HG03159 (cell line): ENCODE data around the gene ACER2.

Source experiments
- ATAC-seq: cut with Tn5 transposase; IDR thresholded peaks from one replicate; pipeline ENCODE4 v1.9.1; 2021; ENCODE audit warnings: mild to moderate bottlenecking, moderate library complexity; ENCODE audit not compliant: unreplicated experiment

Gene ACER2

DNA sequence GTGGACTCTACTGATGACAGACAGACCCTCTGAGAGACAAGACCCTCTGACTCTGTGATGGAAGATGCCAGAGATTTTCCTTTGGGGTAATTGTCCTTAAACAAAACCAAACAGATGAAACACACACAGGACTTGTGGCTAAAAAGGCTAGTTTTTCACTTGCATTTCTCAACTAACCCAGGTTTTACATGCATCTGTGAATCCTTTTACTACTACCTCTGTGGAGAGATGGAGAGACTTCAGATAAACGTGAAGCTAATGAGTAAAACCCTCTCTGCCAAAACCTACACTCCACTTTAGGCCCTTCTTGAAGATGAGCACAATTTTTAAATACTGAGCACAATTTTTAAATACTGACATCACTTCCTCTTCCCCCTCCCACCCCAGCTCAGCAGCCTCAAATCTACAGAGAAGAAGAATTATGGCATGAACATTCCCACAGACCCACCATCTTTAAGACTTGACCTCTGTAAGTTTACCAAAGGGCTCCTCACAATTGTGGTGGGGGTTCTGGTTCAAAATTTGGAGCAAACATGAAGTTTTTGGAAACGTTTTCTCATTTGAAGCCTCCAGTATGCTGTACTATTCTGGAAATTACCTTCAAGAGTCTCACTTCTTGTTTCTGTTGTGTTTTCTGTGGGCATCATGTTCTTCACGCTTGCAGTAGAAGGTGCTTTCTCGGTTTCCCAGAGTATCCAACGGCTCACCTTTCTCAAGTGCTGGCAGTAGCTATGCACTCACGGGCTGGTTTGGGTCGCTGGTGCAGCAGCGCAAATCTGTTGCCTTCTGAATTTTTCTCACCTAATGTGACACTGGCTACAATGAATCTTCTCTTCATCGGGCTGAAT lies 42.7 kb downstream of the ACER2 start:
- peak; percentile 93 for ATAC-seq

DNA sequence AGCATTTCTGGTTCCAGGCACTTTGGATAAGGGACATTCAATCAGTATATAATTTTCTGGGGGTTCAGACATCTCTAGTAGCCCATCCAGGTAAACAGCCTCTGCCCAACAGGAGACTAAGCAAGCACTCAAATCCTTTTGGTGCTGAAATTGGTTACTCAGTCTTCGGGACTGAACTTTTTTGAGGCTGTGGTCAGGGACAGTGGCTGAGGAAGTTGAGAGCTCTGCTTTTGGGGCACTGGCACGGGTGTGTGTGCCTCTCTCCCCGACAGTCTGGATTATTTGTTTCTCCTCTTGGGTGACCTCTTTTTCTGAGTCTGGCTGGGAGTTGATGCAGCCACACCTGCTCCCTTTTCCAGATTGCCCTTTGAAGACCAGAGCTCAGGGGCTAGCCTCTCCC lies 47.6 kb downstream of the ACER2 start:
- ATAC-seq = no peak

DNA sequence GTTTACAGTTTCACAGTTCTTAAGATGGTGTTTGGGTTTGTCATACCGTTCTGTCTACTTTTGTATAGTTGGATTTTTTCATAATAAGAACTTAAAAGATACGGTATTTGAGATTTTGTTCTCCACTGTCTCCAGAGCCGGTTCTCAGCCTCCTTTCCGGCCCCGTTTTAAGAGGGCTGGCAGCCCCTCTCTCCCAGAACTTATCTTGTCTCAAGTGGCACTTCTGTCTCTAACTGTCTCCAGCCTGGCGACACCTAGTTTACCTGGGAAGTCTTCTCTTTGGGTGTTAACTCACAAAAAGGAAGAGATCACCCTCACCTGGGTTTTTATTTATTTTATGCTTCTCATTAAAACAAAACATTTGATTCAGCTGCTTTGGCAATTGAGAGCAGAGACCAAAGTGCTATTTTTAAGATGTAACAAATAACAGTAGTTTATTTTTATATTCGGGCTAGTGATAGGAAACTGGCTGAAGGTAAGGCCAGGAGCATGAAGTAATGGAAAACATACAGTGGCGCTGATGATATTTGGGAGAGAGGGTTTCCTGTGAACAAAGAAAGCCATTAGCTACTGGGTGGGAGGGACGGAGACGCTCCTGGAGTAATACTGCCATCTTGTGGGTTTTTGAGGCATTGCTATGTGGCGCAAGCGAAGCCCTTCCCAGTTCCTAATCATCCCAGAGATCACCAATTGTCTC lies 48.3 kb downstream of the ACER2 start:
- peak; percentile 80 for ATAC-seq

- ATAC-seq = peak; percentile 33
Observed at GRCh38 chr9:19457693-19458009, 48.8 kb downstream of the ACER2 start.

DNA sequence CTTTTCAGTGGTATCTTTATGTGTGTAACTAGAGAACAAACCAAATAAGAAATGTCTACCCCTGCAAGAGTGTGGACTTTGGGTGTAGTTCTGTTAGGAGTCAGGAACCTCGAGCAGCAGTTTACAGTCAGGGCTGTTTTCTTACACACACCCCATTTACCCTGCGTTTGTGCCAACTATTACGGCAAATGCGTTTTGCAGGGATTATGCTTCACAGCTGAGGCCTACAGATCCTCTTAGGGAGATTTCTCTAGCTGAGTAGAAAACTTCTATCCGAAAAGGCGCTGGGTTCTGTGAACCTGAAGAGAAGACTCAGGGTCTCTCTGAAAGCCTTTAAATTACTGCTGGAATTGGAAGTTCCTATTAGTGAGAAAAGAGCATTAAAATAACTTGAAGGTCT lies 51.4 kb downstream of the ACER2 start:
- no peak for ATAC-seq

DNA sequence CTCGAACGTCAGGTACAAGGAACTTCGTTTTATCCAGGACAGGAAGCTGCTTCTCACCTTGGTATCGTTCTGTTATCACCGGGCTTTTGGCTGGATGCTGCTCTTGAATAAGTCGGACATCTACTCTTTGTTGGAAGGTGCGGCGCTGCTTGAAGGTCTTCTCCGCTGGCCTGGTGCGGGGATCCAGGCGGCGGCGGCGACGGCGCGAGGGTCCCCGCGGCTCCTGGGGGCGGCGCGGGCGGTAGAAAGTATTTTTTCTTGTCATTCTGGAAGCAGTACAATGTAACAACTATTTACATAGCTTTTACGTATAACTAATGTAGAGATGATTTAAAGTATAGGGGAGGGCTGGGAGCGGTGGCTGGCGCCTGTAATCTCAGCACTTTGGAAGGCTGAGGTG lies 52.3 kb downstream of the ACER2 start:
- no peak for ATAC-seq

DNA sequence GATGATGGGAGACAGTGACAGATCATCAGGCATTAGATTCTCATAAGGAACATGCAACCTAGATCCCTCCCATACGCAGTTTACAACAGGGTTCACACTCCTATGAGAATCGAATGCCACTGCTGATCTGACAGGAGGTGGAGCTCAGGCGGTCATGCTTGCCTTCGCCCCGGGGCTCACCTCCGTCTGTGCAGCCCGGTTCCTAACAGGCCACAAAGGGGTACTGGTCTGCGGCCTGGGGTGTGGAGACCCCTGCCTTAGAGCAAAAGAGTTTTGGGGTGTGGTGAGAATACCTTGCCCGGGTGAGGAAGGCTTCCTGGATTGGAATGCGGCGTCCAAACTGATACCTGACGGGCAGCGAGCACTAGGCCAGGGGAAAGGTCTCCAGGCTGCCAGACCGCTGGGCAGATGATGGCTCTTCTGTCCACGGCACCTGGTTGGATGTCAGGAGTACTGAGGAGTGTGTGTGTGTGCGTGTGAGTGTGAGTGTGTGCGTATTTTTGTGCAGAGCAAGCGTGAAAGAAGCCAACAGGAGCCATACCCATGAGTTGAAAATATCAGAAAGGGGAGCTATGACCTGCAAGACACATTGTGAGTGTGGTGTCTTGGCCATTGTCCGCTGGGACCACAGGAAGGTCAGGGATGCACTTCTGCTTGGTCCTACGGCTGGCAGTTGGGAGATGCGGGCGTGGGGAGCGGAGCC lies 55.4 kb downstream of the ACER2 start:
- ATAC-seq = peak; percentile 3

DNA sequence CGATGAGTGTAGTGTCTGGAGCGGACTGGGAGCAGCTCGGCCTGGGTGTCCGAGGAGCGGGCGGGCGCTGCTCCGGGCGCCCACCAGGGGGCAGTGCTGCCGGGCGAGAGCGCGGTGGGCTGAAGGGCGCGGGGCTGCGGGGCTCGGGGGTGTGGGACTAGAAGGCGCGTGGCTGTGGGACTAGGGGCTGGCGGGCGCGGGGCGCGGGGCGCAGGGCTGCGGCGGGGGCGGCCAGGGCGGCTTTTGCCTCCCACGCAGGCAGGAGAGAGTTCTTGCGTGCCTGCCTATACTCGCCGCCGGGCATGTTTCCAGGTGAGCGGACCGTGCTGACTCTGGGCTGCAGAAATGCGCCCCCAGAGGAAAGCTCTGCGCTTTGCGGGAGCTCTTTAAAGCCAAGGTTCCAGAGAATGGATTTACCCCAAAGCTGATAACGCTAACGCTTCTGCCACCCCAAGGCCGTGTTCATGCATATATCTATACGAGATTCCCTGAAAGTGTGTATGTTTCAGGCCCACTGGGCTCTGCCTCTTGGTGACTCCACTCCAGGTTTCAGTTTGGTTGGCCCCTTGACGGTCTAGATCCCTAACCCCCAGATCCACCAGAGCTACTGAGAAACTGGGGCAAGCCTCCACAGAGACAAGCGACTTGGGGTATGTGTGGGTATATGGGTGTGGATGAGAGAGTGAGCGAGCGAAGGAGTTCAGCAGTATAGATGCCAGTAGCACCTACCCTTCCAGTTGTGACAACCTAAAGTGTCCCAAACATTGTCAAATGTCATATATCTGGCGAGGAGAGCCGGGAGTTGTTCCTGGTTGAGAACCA lies 56.2 kb downstream of the ACER2 start:
- peak; percentile 91 for ATAC-seq

DNA sequence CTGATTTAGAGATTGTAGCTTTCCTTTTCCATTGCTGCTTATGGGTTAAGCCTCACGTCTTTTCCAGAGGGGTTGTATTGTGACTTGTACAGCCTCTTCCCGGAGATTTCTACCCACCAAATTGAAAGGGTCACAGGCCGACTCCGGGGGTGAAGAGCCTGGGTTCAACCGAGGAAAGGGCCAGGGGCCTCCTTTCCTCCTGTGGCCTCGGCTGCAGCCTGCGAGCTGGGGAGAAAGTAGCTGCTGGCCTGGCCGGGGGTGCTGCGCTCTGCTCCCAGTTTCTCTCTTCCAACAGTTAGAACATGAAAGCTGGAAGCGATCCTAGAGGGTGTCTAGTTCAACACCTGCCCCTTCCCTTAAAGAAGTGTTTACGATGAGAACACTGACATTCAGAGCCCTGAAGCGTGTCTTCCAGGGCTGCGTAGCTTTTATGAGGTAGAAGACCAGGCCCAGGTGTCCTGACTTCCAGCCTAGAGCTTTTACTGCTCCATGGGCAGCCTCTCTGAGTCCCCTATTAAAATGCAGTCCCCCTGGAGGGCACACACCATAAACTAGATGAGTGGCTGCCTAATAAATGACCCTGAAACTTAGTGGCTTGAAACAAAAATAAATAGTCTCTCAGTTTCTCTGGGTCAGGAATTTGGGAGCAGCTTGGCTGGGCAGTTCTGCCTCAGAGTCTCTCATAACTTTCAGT lies 56.9 kb downstream of the ACER2 start:
- ATAC-seq = no peak

DNA sequence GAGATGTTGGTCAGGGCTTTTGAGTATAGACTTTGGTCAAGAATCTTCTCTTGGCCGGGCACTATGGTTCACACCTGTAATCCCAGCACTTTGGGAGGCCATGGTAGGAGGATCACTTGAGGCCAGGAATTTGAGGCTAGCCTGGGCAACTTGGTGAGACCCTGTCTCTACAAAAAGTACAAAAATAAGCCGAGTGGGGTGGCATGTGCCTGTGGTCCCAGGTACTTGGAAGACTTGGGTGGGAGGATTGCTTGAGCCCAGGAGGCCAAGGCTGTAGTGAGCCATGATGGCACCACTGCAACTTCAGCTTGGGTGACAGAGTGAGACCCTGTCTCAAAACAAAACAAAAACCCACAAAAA lies 57.5 kb downstream of the ACER2 start:
- ATAC-seq = no peak

DNA sequence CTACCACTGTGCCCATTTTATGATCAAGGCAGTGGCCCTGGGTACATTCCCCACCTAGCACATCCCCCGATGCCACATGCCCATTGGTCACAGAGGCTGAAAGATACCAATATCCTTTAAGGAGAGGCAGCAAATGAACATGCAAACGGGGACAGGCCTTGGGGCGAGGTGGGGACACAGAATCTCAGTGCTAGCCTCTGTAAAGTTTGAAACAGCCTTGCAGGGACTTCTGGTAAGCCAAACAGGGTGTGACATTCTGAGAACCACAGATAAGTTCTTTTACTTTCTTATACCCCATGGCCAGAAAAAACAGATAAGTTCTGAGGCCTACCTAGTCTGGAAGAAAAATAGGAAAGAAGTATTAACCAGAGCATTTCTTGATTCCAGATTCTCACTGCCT lies 60.5 kb downstream of the ACER2 start:
- no peak for ATAC-seq

- ATAC-seq = no peak
Observed at GRCh38 chr9:19470567-19470966, 61.8 kb downstream of the ACER2 start.

DNA sequence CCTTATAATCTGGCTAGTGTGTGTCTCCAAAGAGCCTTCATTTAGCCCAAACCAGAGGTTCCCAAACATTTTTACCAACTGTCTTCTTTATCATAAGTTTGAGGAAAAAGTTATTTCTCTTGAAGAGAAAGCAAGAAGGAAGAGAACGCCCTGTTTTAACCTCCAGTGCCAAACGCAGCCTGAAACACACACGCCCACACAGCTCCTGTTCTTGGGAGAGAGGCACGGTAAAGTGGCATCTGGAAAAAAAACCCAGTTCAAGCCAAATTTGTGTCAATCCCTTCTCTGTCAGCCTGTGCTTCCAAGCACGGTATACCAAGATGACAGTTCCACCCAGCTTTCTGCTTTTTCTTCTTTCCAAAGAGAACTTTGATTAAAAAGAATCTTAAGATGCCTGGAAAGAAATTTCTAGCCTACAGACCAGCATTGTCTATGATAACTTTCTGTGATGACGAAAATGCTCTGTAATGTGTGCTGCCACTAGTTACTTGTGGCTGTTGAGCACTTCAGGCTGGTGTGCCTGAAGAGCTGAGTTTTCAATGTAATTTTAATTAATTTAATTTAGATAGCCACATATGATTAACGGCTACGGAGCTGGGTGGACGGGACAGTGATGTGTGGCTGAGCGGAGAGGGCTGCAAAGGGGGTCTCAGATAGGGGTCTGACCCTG lies 62.3 kb downstream of the ACER2 start:
- ATAC-seq = no peak

DNA sequence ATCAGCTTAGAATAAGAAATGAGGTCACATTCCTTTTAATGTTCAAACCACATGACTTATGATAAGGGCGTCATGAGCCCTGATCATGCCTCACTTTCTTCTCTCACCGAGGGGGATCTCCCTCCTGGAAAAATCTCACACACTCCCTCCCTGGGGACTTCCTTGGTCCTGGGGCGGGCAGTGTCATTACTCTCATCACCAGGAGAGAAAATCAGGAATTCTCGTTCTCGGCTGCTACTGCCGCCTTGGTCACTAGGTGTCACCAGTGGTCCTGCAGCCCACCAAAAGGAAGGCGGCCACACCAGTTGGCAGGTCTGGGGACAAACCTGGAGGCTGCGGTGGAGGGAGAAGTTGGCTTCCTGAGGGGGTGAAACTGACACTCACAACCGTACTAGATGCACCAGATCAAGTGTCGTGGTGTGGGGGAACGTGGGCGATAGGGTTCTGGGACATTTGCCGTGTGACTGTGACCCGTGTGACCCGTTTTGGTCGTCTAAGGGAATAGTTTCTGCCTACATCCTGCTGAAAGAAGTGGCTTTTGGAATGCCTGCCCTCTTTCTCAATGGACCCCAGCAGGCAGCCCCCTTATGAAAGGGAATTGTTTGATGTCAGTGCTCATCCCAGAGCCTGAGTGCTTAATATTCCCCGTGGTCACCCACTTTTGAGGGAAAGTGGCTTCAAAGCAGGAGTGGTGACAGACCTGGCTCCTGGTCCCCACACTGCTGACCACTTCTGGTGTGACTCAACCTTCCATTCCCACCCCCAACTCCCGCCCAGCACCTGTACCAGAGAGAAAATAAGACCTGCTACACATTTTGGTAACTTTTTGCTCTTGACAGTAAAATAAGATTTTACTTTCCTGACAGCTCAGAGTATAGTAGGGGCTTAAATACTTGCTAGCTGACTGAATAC lies 63.2 kb downstream of the ACER2 start:
- peak; percentile 81 for ATAC-seq

DNA sequence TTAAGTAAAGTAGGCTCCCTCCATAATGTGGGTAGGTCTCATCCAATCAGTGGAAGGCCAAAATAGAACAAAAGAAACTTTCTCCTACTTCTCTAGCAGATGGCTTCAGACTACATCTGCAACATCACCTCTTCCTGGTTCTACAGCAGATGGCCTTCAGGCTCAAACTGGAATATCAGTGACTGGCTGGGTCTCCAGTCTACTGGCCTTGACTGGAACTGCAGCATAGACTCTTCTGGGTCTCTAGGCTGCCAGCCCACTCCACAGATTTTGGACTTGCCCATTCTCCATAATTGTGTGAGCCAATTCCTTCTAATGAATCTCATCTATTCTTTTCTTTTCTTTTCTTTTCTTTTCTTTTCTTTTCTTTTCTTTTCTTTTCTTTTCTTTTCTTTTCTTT lies 64.8 kb downstream of the ACER2 start:
- ATAC-seq = no peak

- no peak for ATAC-seq
Observed at GRCh38 chr9:19479874-19480273, 71.1 kb downstream of the ACER2 start.

DNA sequence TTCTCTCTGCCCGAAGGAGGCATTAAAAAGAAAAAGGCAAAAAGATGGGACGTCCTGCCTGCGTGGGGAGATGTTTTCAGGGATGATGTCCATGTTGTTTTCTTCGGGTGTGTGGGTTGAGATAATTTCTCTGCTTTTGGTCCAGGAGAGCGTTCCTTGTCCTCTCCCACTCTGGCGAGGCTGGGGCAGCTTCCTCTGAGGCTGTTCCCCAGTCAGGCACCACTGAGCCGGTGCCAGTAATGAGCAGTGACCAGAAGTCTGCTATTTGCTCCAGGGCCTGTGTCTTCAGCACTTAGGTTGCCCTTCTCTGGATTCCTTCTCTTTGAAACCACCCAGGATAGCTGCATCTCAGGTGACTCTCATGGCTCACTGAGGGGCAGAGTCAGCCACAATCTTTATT lies 71.5 kb downstream of the ACER2 start:
- no peak for ATAC-seq

GRCh38 chr9:19481121-19481870 lies 72.5 kb downstream of the ACER2 start:
- no peak for ATAC-seq
